OCI-LY1 (cell line): ENCODE measurements around the gene PPP1R9A.

Source experiments
- H2AFZ ChIP-seq: fragments of 200-600 bp; sonication (generic), shearing (Covaris generic); 2 replicates; pipeline ENCODE4 v1.6.0; 2014; ENCODE audit warnings: antibody characterized with exemption, mild to moderate bottlenecking, low read length
- H3F3A ChIP-seq: fragments of 200-600 bp; sonication (generic), shearing (Covaris generic); 2 replicates; pipeline ENCODE4 v1.6.0; 2014; ENCODE audit warnings: mild to moderate bottlenecking, antibody characterized with exemption, low read length, moderate library complexity; ENCODE audit not compliant: insufficient read depth
- H3K27ac ChIP-seq: fragments of 200-600 bp; sonication (generic); 2 replicates; pipeline ENCODE4 v1.5.1; 2014; ENCODE audit warnings: low read length, mixed run types, mild to moderate bottlenecking, low read depth; ENCODE audit not compliant: poor library complexity, severe bottlenecking
- H3K27me3 ChIP-seq: fragments of 200-600 bp; sonication (generic); 2 replicates; pipeline ENCODE4 v1.6.0; 2014; ENCODE audit warnings: antibody characterized with exemption, mild to moderate bottlenecking, low read length, moderate library complexity; ENCODE audit not compliant: insufficient read depth
- H3K36me3 ChIP-seq: fragments of 200-600 bp; sonication (generic); 2 replicates; pipeline ENCODE4 v1.6.1; 2014; ENCODE audit warnings: mild to moderate bottlenecking, antibody characterized with exemption, low read length, moderate library complexity, mixed read lengths; ENCODE audit not compliant: insufficient read depth
- H3K4me1 ChIP-seq: fragments of 200-600 bp; sonication (generic); 2 replicates; pipeline ENCODE4 v1.5.1; 2014; ENCODE audit warnings: mild to moderate bottlenecking, low read length, moderate library complexity; ENCODE audit not compliant: insufficient read depth, severe bottlenecking
- H3K4me2 ChIP-seq: fragments of 200-600 bp; sonication (generic), shearing (Covaris generic); 2 replicates; pipeline ENCODE4 v1.6.1; 2014; ENCODE audit warnings: low read length
- H3K4me3 ChIP-seq: fragments of 200-600 bp; sonication (generic); 2 replicates; pipeline ENCODE4 v1.5.1; 2014; ENCODE audit warnings: low read length, low read depth, mild to moderate bottlenecking, mixed read lengths; ENCODE audit not compliant: poor library complexity, severe bottlenecking
- H3K79me2 ChIP-seq: fragments of 200-600 bp; shearing (Covaris generic); 2 replicates; pipeline ENCODE4 v1.6.1; 2016; ENCODE audit warnings: mixed run types, low read length, mixed read lengths; ENCODE audit not compliant: insufficient read depth
- H3K9ac ChIP-seq: fragments of 200-600 bp; sonication (generic), shearing (Covaris generic); 2 replicates; pipeline ENCODE4 v1.6.1; 2014; ENCODE audit warnings: mild to moderate bottlenecking, low read length, mixed read lengths
- H3K9me2 ChIP-seq: fragments of 200-600 bp; sonication (generic), shearing (Covaris generic); 2 replicates; pipeline ENCODE4 v1.6.1; 2014; ENCODE audit warnings: low read depth, mild to moderate bottlenecking, low read length, mixed read lengths
- H3K9me3 ChIP-seq: fragments of 200-600 bp; shearing (Covaris generic); 2 replicates; pipeline ENCODE4 v1.6.1; 2014; ENCODE audit warnings: low read length, mixed read lengths
- H4K20me1 ChIP-seq: fragments of 200-600 bp; sonication (generic), shearing (Covaris generic); 2 replicates; pipeline ENCODE4 v1.6.0; 2016; ENCODE audit warnings: mild to moderate bottlenecking, low read length; ENCODE audit not compliant: insufficient read depth
- EZH2 ChIP-seq: fragments of 200-600 bp; sonication (generic), shearing (Covaris generic); IDR thresholded peaks from 2 replicates; pipeline ENCODE4 v1.8.0; 2017; ENCODE audit warnings: borderline replicate concordance, mixed run types, mild to moderate bottlenecking, antibody characterized with exemption, low read length, moderate library complexity, mixed read lengths
- TF ChIP-seq, protein P1 (sequence below): fragments of 200-600 bp; sonication (generic), shearing (Covaris generic); IDR thresholded peaks from 2 replicates; pipeline ENCODE4 v1.5.1; 2017; ENCODE audit warnings: mild to moderate bottlenecking, antibody characterized with exemption, low read length, moderate library complexity, mixed read lengths

PPP1R9A gene

DNA sequence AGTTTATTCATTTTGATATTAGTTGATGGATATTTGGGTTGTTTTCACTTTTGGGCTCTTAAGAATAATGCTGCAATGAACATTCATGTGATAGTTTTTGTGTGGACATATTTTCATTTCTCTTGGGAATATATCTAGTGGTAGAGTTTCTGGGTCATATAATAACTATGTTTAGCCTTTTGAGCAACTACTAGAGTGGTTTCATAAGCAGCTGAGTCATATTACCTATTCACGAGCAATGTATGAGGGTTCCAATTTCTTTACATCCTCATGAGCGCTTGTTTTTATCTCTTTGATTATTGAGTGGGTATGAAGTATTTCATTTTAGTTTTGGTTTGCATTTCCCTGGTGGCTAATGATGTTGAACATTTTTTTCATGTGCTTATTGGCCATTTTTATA, 234.4 kb downstream of the PPP1R9A start:
- H3K4me1 ChIP-seq: no peaks in the 10 kb centered on the region
- H3K4me3 ChIP-seq: no peak overlapping the region
- H3K4me2 ChIP-seq: no peak overlapping the region
- H2AFZ ChIP-seq: no peak overlapping the region
- no peak for TF ChIP-seq EZH2
- TF ChIP-seq, protein P1, sequence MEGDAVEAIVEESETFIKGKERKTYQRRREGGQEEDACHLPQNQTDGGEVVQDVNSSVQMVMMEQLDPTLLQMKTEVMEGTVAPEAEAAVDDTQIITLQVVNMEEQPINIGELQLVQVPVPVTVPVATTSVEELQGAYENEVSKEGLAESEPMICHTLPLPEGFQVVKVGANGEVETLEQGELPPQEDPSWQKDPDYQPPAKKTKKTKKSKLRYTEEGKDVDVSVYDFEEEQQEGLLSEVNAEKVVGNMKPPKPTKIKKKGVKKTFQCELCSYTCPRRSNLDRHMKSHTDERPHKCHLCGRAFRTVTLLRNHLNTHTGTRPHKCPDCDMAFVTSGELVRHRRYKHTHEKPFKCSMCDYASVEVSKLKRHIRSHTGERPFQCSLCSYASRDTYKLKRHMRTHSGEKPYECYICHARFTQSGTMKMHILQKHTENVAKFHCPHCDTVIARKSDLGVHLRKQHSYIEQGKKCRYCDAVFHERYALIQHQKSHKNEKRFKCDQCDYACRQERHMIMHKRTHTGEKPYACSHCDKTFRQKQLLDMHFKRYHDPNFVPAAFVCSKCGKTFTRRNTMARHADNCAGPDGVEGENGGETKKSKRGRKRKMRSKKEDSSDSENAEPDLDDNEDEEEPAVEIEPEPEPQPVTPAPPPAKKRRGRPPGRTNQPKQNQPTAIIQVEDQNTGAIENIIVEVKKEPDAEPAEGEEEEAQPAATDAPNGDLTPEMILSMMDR: no peak
- H3K9me3 ChIP-seq: no peaks in the 10 kb centered on the region
- no peaks in the 10 kb centered on the region for H3K36me3 ChIP-seq
- no peaks in the 10 kb centered on the region for H3K27me3 ChIP-seq
- no peaks in the 10 kb centered on the region for H3K9me2 ChIP-seq
- H3K27ac ChIP-seq: no peak overlapping the region
- no peaks in the 10 kb centered on the region for H3F3A ChIP-seq
- peaks cover 2% of the 10 kb centered on the region; the same call in 1 of the 2 replicates for H4K20me1 ChIP-seq
- no peak overlapping the region for H3K9ac ChIP-seq
- no peaks in the 10 kb centered on the region for H3K79me2 ChIP-seq

DNA sequence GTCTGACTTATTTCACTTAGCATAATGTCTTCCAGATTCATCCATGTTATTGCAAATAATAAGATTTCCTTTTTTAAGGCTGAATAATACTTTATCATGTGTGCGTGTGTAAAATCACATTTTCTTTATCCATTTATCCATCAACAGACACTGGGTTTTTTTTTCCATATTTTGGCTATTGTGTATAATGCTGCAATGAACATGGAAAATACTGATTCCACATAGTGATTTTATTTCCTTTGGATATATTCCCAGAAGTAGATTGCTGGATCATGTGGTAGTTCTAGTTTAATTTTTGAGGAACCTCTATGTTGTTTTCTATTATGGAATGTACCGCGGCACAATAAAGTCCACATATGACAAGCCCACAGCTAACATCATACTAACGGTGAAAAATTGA, 236.9 kb downstream of the PPP1R9A start:
- H3K9me2 ChIP-seq: no peaks in the 10 kb centered on the region
- H3K4me1 ChIP-seq: no peaks in the 10 kb centered on the region
- no peaks in the 10 kb centered on the region for H3K79me2 ChIP-seq
- H4K20me1 ChIP-seq: peaks cover 2% of the 10 kb centered on the region; the same call in 1 of the 2 replicates
- H3K4me2 ChIP-seq: no peak overlapping the region
- TF ChIP-seq, protein P1: no peak
- no peak for TF ChIP-seq EZH2
- H3K9ac ChIP-seq: no peak overlapping the region
- H3F3A ChIP-seq: no peaks in the 10 kb centered on the region
- H3K36me3 ChIP-seq: no peaks in the 10 kb centered on the region
- no peak overlapping the region for H2AFZ ChIP-seq
- no peak overlapping the region for H3K27ac ChIP-seq
- no peaks in the 10 kb centered on the region for H3K27me3 ChIP-seq
- no peaks in the 10 kb centered on the region for H3K9me3 ChIP-seq
- H3K4me3 ChIP-seq: no peak overlapping the region

DNA sequence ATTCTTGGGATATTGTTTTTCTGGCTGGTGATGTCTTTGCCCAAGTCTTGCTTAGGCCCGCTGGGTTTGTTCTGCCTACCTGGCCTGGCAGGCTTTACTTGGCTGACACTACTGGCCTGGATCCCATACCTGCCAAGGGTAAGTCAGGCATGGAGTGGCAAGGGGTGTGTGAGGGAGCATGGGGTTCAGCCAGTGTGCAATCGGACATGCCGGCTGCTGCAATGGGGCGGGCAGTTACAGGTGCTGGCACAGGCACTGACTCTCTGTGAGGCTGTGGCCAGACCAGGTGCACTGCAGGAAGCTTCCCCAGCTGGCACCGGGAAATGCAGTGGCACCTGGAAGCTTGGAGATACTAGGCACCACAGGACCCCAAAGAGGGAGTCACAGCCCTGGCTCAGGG, 248.6 kb downstream of the PPP1R9A start:
- Histone ChIP-seq H3K36me3 (no peaks in the 10 kb centered on the region), H3K9ac (no peak overlapping the region), H3F3A (no peaks in the 10 kb centered on the region), H3K79me2 (no peaks in the 10 kb centered on the region), H3K27me3 (no peaks in the 10 kb centered on the region), H3K4me3 (no peak overlapping the region), H3K4me1 (no peaks in the 10 kb centered on the region), H3K27ac (no peak overlapping the region), H3K9me3 (no peaks in the 10 kb centered on the region), H2AFZ (no peak overlapping the region), H4K20me1 (no peaks in the 10 kb centered on the region), H3K9me2 (no peaks in the 10 kb centered on the region), H3K4me2 (no peak overlapping the region)
- TF ChIP-seq, protein P1: no peak
- no peak for TF ChIP-seq EZH2
